ENCODE measurements around the gene LCOR. TPM values are rescaled to one million over a fixed set of nuclear protein-coding genes. Genes with fewer than 3 reads are reported as not detected.

LCOR gene
- total and polyA plus RNA-seq, 2 experiments from 2014 or later, result 13.7 to 22.2 TPM

GRCh38 chr10:97006364-97006763 lies 174.3 kb downstream of the LCOR start:
- no peak for TF ChIP-seq CTCF (IDR thresholded peaks at IDR 0.05; ENCODE audit: low read depth, low read length)
- Histone ChIP-seq H3K36me3 (no peaks in the 10 kb centered on the region), H3K27me3 (no peaks in the 10 kb centered on the region), H3K4me3 (no peak overlapping the region), H3K27ac (no peak overlapping the region), H3K4me1 (ENCODE audit: low read depth) (no peaks in the 10 kb centered on the region), H3K9me3 (ENCODE audit: low read depth) (no peaks in the 10 kb centered on the region)
- DNase-seq (ENCODE audit: low read depth in 1 of 2, low spot score in 1 of 2), result no peak

- no peaks in the 10 kb centered on the region for H3K27me3 ChIP-seq
- H3K9me3 ChIP-seq (ENCODE audit: low read depth), result no peaks in the 10 kb centered on the region
These were observed 175.3 kb downstream of the LCOR start for GRCh38 chr10:97007417-97007816.

GRCh38 chr10:97010695-97011206 lies 178.7 kb downstream of the LCOR start:
- no peaks in the 10 kb centered on the region for H3K36me3 ChIP-seq
- no peaks in the 10 kb centered on the region for H3K27me3 ChIP-seq
- H3K4me3 ChIP-seq, result no peak overlapping the region
- no peak for DNase-seq (ENCODE audit: low read depth in 1 of 2, low spot score in 1 of 2)
- H3K4me1 ChIP-seq (ENCODE audit: low read depth), result no peaks in the 10 kb centered on the region
- H3K27ac ChIP-seq, result no peak overlapping the region
- no peak for TF ChIP-seq CTCF (IDR thresholded peaks at IDR 0.05; ENCODE audit: low read depth, low read length)
- H3K9me3 ChIP-seq (ENCODE audit: low read depth), result no peaks in the 10 kb centered on the region

More at GRCh38 chr10:97007417-97007816, 175.3 kb downstream of the LCOR start:
- no peak for TF ChIP-seq CTCF (IDR thresholded peaks at IDR 0.05; ENCODE audit: low read depth, low read length)
- no peaks in the 10 kb centered on the region for H3K36me3 ChIP-seq
- H3K27ac ChIP-seq, result no peak overlapping the region
- H3K4me1 ChIP-seq (ENCODE audit: low read depth), result no peaks in the 10 kb centered on the region
- H3K4me3 ChIP-seq, result no peak overlapping the region
- no peak for DNase-seq (ENCODE audit: low read depth in 1 of 2, low spot score in 1 of 2)

GRCh38 chr10:97011397-97011796 lies 179.3 kb downstream of the LCOR start:
- Histone ChIP-seq H3K9me3 (ENCODE audit: low read depth) (no peaks in the 10 kb centered on the region), H3K36me3 (no peaks in the 10 kb centered on the region), H3K27ac (no peak overlapping the region), H3K4me1 (ENCODE audit: low read depth) (no peaks in the 10 kb centered on the region), H3K27me3 (no peaks in the 10 kb centered on the region), H3K4me3 (no peak overlapping the region)
- no peak for DNase-seq (ENCODE audit: low read depth in 1 of 2, low spot score in 1 of 2)
- TF ChIP-seq CTCF (IDR thresholded peaks at IDR 0.05; ENCODE audit: low read depth, low read length), result no peak

GRCh38 chr10:97012470-97012869 lies 180.4 kb downstream of the LCOR start:
- DNase-seq (ENCODE audit: low read depth in 1 of 2, low spot score in 1 of 2), result no peak
- no peaks in the 10 kb centered on the region for H3K9me3 ChIP-seq (ENCODE audit: low read depth)
- no peaks in the 10 kb centered on the region for H3K36me3 ChIP-seq

More at GRCh38 chr10:97012470-97012869, 180.4 kb downstream of the LCOR start:
- H3K4me3 ChIP-seq, result no peak overlapping the region
- H3K4me1 ChIP-seq (ENCODE audit: low read depth), result no peaks in the 10 kb centered on the region
- no peaks in the 10 kb centered on the region for H3K27me3 ChIP-seq
- H3K27ac ChIP-seq, result no peak overlapping the region
- no peak for TF ChIP-seq CTCF (IDR thresholded peaks at IDR 0.05; ENCODE audit: low read depth, low read length)

Measured in cardiac muscle cell (in vitro differentiated cells and primary cell).